Rectal smooth muscle tissue (tissue), 1 donor: Measurements from ENCODE around the gene FAM124A.

Experiments
- H3K27ac ChIP-seq: one replicate; pipeline ENCODE4 v1.7.0; 2013; ENCODE audit warnings: low read depth, low read length, inconsistent platforms
- H3K27me3 ChIP-seq: one replicate; pipeline ENCODE4 v1.7.0; 2013; ENCODE audit warnings: low read length; ENCODE audit not compliant: control insufficient read depth, insufficient read depth
- H3K36me3 ChIP-seq: one replicate; pipeline ENCODE4 v1.7.0; 2013; ENCODE audit warnings: low read length; ENCODE audit not compliant: control insufficient read depth, insufficient read depth
- H3K4me1 ChIP-seq: one replicate; pipeline ENCODE4 v1.7.0; 2013; ENCODE audit warnings: low read length; ENCODE audit not compliant: control insufficient read depth, insufficient read depth
- H3K4me3 ChIP-seq: one replicate; pipeline ENCODE4 v1.7.0; 2013; ENCODE audit warnings: low read length
- H3K9ac ChIP-seq: one replicate; pipeline ENCODE4 v1.7.0; 2013; ENCODE audit warnings: low read length

The FAM124A gene

GRCh38 chr13:51246418-51247277, 24.4 kb downstream of the FAM124A start:
- Histone ChIP-seq H3K4me3 (peak overlapping the region; percentile 16), H3K36me3 (no peaks in the 10 kb centered on the region), H3K27ac (peak overlapping the region; percentile 78), H3K27me3 (no peaks in the 10 kb centered on the region), H3K4me1 (peaks cover 34% of the 10 kb centered on the region), H3K9ac (no peak overlapping the region)

GRCh38 chr13:51249255-51249654, 27.1 kb downstream of the FAM124A start:
- Histone ChIP-seq H3K4me1 (peaks cover 22% of the 10 kb centered on the region), H3K36me3 (no peaks in the 10 kb centered on the region), H3K27ac (no peak overlapping the region), H3K4me3 (no peak overlapping the region), H3K27me3 (no peaks in the 10 kb centered on the region), H3K9ac (no peak overlapping the region)

- Histone ChIP-seq H3K4me1 (peaks cover 22% of the 10 kb centered on the region), H3K9ac (no peak overlapping the region), H3K4me3 (no peak overlapping the region), H3K36me3 (no peaks in the 10 kb centered on the region), H3K27me3 (no peaks in the 10 kb centered on the region), H3K27ac (peak overlapping the region; percentile 21)
These were observed 27.9 kb downstream of the FAM124A start for GRCh38 chr13:51249770-51250741.

GRCh38 chr13:51251480-51251879, 29.3 kb downstream of the FAM124A start:
- Histone ChIP-seq H3K36me3 (no peaks in the 10 kb centered on the region), H3K4me1 (peaks cover 18% of the 10 kb centered on the region), H3K27me3 (no peaks in the 10 kb centered on the region), H3K4me3 (no peak overlapping the region), H3K27ac (peak overlapping the region; percentile 7), H3K9ac (no peak overlapping the region)

- H3K4me3 ChIP-seq = no peak overlapping the region
These were observed 30.8 kb downstream of the FAM124A start for GRCh38 chr13:51252954-51253532.

GRCh38 chr13:51255556-51255955, 33.4 kb downstream of the FAM124A start:
- H3K27me3 ChIP-seq = no peaks in the 10 kb centered on the region
- peaks cover 3% of the 10 kb centered on the region for H3K4me1 ChIP-seq
- H3K4me3 ChIP-seq = no peak overlapping the region
- H3K36me3 ChIP-seq = no peaks in the 10 kb centered on the region
- H3K27ac ChIP-seq = no peak overlapping the region
- H3K9ac ChIP-seq = no peak overlapping the region

More at GRCh38 chr13:51252954-51253532, 30.8 kb downstream of the FAM124A start:
- Histone ChIP-seq H3K9ac (no peak overlapping the region), H3K36me3 (no peaks in the 10 kb centered on the region), H3K4me1 (peaks cover 5% of the 10 kb centered on the region), H3K27me3 (no peaks in the 10 kb centered on the region), H3K27ac (peak overlapping the region; percentile 10)

- peaks cover 8% of the 10 kb centered on the region for H3K4me1 ChIP-seq
These were observed 35.0 kb downstream of the FAM124A start for GRCh38 chr13:51257187-51257586.

GRCh38 chr13:51258612-51259548, 36.7 kb downstream of the FAM124A start:
- Histone ChIP-seq H3K36me3 (no peaks in the 10 kb centered on the region), H3K9ac (no peak overlapping the region), H3K4me3 (no peak overlapping the region), H3K4me1 (peaks cover 8% of the 10 kb centered on the region), H3K27me3 (no peaks in the 10 kb centered on the region), H3K27ac (no peak overlapping the region)

More at GRCh38 chr13:51257187-51257586, 35.0 kb downstream of the FAM124A start:
- Histone ChIP-seq H3K4me3 (no peak overlapping the region), H3K9ac (no peak overlapping the region), H3K27me3 (no peaks in the 10 kb centered on the region), H3K36me3 (no peaks in the 10 kb centered on the region), H3K27ac (no peak overlapping the region)

- Histone ChIP-seq H3K27me3 (no peaks in the 10 kb centered on the region), H3K27ac (no peak overlapping the region)
These were observed 38.0 kb downstream of the FAM124A start for GRCh38 chr13:51260154-51260553.

GRCh38 chr13:51261610-51262249, 39.5 kb downstream of the FAM124A start:
- no peak overlapping the region for H3K9ac ChIP-seq
- peaks cover 8% of the 10 kb centered on the region for H3K4me1 ChIP-seq
- peak overlapping the region; percentile 65 for H3K27ac ChIP-seq
- no peaks in the 10 kb centered on the region for H3K36me3 ChIP-seq
- H3K4me3 ChIP-seq = no peak overlapping the region
- H3K27me3 ChIP-seq = no peaks in the 10 kb centered on the region

More at GRCh38 chr13:51260154-51260553, 38.0 kb downstream of the FAM124A start:
- H3K36me3 ChIP-seq = no peaks in the 10 kb centered on the region
- no peak overlapping the region for H3K4me3 ChIP-seq
- H3K4me1 ChIP-seq = peaks cover 8% of the 10 kb centered on the region
- H3K9ac ChIP-seq = no peak overlapping the region
